K562 (cell line): Measurements from ENCODE around the gene TPD52L1. TPM values are rescaled to one million over a fixed set of nuclear protein-coding genes. Genes with fewer than 3 reads are reported as not detected.

Experiments used
- PRPF4 ChIP-seq: fragments of 200-400 bp; formaldehyde crosslinking; IDR thresholded peaks from one replicate; pipeline ENCODE4 v1.6.1; 2017; ENCODE audit warnings: low read length, low read depth, mild to moderate bottlenecking; ENCODE audit not compliant: insufficient read depth, poor library complexity, severe bottlenecking
- RB1 ChIP-seq: fragments of 450-650 bp; IDR thresholded peaks from 2 replicates; pipeline ENCODE4 v1.6.1; 2017; ENCODE audit warnings: low read depth, mild to moderate bottlenecking
- ZNF507 ChIP-seq: conservative IDR thresholded peaks from 2 replicates; pipeline ENCODE4 v1.6.1; 2017; ENCODE audit warnings: missing genetic modification characterization, missing compliant biosample characterization
- polyA plus RNA-seq, 8 experiments: library from polyadenylated mRNA; depleted of rRNA in 4 of 8; stranded (reverse) in 5 of 8; unstranded in 3 of 8; fragments of >200 nt; fragmentation: Nextera tagmentation in 2 of 8; fragmentation: Illumina TruSeq in 1 of 8; extraction: Ambion mirVana in 2 of 8; extraction: Trizol in 1 of 8; gene quantifications; 2 replicates each; pipeline versions ENCODE4 v1.2.1 to v1.2.3, GENCODE V29; 2011 to 2014; ENCODE audit warnings: inconsistent platforms in 1 of 8, missing spikeins in 1 of 8
- total RNA-seq, 7 experiments: library from RNA; depleted of rRNA in 6 of 7; stranded (reverse); fragments of >200 nt in 6 of 7; fragmentation: Illumina TruSeq in 2 of 7; extraction: Trizol in 2 of 7; gene quantifications; 2 replicates each; pipeline versions ENCODE4 v1.2.1 to v1.2.3, GENCODE V29; 2011 to 2021; ENCODE audit warnings: low replicate concordance in 1 of 7
- TF ChIP-seq, protein P1 (sequence below), 2 experiments: fragments of 450-650 bp; IDR thresholded peaks; 2 replicates each; pipeline ENCODE4 v1.6.1; 2018; ENCODE audit warnings: mild to moderate bottlenecking in 2 of 2, low read depth in 1 of 2; ENCODE audit not compliant: partially characterized antibody in 2 of 2
- TF ChIP-seq, protein P2 (sequence below): fragments of 450-650 bp; formaldehyde crosslinking; IDR thresholded peaks from 2 replicates; pipeline ENCODE4 v1.4.0; 2022; ENCODE audit warnings: missing genetic modification characterization

Gene TPD52L1
- total and polyA plus RNA-seq, 9 of the 15 experiments (the other 6 are each of a cell fraction or from before 2014, with no cell fraction given) = 12.9 to 149 (median 75.7) TPM

GRCh38 chr6:125205931-125206330 lies 52.4 kb downstream of the TPD52L1 start (continued):
- TF ChIP-seq, protein P1, sequence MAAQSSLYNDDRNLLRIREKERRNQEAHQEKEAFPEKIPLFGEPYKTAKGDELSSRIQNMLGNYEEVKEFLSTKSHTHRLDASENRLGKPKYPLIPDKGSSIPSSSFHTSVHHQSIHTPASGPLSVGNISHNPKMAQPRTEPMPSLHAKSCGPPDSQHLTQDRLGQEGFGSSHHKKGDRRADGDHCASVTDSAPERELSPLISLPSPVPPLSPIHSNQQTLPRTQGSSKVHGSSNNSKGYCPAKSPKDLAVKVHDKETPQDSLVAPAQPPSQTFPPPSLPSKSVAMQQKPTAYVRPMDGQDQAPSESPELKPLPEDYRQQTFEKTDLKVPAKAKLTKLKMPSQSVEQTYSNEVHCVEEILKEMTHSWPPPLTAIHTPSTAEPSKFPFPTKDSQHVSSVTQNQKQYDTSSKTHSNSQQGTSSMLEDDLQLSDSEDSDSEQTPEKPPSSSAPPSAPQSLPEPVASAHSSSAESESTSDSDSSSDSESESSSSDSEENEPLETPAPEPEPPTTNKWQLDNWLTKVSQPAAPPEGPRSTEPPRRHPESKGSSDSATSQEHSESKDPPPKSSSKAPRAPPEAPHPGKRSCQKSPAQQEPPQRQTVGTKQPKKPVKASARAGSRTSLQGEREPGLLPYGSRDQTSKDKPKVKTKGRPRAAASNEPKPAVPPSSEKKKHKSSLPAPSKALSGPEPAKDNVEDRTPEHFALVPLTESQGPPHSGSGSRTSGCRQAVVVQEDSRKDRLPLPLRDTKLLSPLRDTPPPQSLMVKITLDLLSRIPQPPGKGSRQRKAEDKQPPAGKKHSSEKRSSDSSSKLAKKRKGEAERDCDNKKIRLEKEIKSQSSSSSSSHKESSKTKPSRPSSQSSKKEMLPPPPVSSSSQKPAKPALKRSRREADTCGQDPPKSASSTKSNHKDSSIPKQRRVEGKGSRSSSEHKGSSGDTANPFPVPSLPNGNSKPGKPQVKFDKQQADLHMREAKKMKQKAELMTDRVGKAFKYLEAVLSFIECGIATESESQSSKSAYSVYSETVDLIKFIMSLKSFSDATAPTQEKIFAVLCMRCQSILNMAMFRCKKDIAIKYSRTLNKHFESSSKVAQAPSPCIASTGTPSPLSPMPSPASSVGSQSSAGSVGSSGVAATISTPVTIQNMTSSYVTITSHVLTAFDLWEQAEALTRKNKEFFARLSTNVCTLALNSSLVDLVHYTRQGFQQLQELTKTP (IDR thresholded peaks at IDR 0.05; ENCODE audit: low read depth in 1 of 2, partially characterized antibody in 2 of 2) = no peak
- TF ChIP-seq ZNF507 (tag) (no peak), RB1 (no peak), PRPF4 (no peak)
- TF ChIP-seq, protein P2, sequence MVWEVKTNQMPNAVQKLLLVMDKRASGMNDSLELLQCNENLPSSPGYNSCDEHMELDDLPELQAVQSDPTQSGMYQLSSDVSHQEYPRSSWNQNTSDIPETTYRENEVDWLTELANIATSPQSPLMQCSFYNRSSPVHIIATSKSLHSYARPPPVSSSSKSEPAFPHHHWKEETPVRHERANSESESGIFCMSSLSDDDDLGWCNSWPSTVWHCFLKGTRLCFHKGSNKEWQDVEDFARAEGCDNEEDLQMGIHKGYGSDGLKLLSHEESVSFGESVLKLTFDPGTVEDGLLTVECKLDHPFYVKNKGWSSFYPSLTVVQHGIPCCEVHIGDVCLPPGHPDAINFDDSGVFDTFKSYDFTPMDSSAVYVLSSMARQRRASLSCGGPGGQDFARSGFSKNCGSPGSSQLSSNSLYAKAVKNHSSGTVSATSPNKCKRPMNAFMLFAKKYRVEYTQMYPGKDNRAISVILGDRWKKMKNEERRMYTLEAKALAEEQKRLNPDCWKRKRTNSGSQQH (CRISPR knock-in tag) = no peak
